Memory B cell (primary cell): ENCODE measurements around the gene C19orf18.
"Not testable (repeated sequence)": the region's sequence is repeated elsewhere in the genome, so short reads cannot be mapped to it uniquely, and the experiment has no call there.

Source experiments
- ATAC-seq: fragments of 150-1000 bp; cut with Tn5 transposase; 2 replicates; pipeline ENCODE4 v1.10.0; 2021; ENCODE audit warnings: low read depth, mild to moderate bottlenecking, moderate library complexity
- DNase-seq, 2 donors: peaks; one replicate each; pipeline ENCODE4 v3.0.0; 2022; ENCODE audit warnings: low spot score in 2 of 2
- H3K27ac Mint-ChIP-seq: one replicate; pipeline ENCODE4 v1.8.0; 2022; ENCODE audit warnings: mild to moderate bottlenecking, moderate library complexity, mixed read lengths
- H3K27me3 Mint-ChIP-seq: one replicate; pipeline ENCODE4 v1.8.0; 2022; ENCODE audit warnings: mixed read lengths
- H3K36me3 Mint-ChIP-seq: one replicate; pipeline ENCODE4 v1.8.0; 2022; ENCODE audit warnings: mild to moderate bottlenecking, mixed read lengths
- H3K4me1 Mint-ChIP-seq: one replicate; pipeline ENCODE4 v1.8.0; 2022; ENCODE audit warnings: mixed read lengths
- H3K4me3 Mint-ChIP-seq: one replicate; pipeline ENCODE4 v1.8.0; 2022; ENCODE audit warnings: mild to moderate bottlenecking, moderate library complexity, mixed read lengths
- H3K9me3 Mint-ChIP-seq: one replicate; pipeline ENCODE4 v1.8.0; 2022; ENCODE audit warnings: mixed read lengths

Gene C19orf18

DNA sequence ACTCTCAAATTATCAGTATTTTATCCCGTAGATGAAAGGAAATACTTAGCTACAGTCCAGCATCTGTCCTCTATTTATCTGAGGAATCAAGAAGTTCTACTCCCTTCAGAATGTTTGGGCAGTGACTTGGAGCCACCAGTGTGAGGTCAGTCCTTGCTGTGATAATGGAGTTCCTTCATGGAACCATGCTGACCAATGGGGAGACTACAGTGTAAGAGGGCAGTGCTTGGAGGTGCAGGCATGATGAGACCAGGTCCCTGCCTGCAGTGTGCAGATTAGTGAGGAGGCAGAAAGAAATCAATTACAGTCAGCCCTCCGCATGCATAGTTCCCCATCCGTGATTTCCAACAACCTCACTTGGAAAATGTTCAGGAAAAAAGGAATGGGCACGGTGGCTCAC is at the start of gene C19orf18:
Gene C19orf18, minus strand, starts transcription at position 101 of the 400 bp plus-strand sequence. CDS start 102 bp downstream, outside the sequence.
- Mint-ChIP-seq H3K27me3 (no peaks in the 10 kb centered on the region), H3K4me3 (no peak within 1 kb of the TSS), H3K36me3 (peaks cover 50% of the 10 kb centered on the region), H3K9me3 (peaks cover 20% of the 10 kb centered on the region), H3K27ac (no peak within 1 kb of the TSS), H3K4me1 (no peaks in the 10 kb centered on the region)
- ATAC-seq (no peak), DNase-seq (no peak)

DNA sequence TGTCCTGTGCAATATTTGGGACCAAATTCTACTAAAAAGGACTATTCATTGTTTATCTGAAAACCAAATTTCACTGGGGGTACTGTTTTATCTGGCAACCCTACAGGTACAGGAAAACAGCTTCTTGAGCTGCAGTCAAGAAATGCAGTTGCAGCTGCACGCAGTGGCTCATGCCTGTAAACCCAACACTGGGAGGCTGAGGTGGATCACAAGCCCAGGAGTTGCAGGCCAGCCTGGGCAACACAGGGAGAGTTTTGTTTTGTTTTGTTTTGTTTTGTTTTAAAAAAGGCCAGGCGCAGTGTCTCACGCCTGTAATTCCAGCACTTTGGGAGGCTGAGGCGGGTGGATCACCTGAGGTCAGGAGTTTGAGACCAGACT is 47.9 kb upstream of the C19orf18 start:
- Mint-ChIP-seq H3K27me3 (peaks cover 3% of the 10 kb centered on the region), H3K9me3 (peaks cover 9% of the 10 kb centered on the region), H3K4me3 (no peak overlapping the region), H3K27ac (no peak overlapping the region), H3K36me3 (peaks cover 3% of the 10 kb centered on the region), H3K4me1 (no peaks in the 10 kb centered on the region)
- DNase-seq = no peak
- ATAC-seq = no peak

DNA sequence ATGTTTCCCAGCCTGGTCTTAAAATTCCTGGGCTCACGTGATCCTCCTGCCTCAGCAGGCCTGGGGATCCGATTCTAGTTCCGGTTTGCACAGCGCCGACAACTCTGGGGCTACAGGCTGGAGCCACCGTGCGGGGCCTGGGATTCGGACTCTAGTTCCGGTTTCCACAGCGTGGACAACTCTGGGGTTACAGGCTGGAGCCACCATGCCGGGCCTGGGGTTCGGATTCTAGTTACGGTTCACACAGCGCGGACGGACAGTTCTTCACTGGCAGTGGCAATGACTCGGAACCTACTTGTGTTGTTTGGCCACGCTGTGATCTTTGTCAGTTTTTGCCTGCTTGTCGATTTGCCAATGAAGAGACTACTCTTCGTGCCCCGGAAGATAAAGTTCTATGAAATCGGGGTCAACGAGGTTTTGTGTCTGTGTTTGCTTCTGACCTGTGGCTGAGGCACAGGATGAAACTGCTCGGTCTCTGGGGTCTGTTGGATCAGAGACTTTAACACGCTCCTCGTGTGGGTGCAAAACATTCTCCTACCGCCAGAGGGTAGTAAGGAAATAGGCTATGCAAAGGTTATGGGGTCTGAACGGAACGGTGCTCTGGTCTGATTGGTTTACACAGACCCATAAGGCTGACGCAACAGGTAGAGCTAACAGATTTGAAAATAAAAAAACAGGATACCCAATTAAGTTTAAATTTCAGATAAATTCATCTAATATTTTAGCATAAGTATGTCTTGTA is 47.4 kb upstream of the C19orf18 start:
- Mint-ChIP-seq H3K36me3 (peaks cover 3% of the 10 kb centered on the region), H3K4me1 (no peaks in the 10 kb centered on the region), H3K4me3 (no peak overlapping the region), H3K9me3 (peaks cover 9% of the 10 kb centered on the region), H3K27me3 (peaks cover 3% of the 10 kb centered on the region), H3K27ac (no peak overlapping the region)
- ATAC-seq = peak; percentile 78
- peak in 1 of 2 donors; percentile 30 for DNase-seq

DNA sequence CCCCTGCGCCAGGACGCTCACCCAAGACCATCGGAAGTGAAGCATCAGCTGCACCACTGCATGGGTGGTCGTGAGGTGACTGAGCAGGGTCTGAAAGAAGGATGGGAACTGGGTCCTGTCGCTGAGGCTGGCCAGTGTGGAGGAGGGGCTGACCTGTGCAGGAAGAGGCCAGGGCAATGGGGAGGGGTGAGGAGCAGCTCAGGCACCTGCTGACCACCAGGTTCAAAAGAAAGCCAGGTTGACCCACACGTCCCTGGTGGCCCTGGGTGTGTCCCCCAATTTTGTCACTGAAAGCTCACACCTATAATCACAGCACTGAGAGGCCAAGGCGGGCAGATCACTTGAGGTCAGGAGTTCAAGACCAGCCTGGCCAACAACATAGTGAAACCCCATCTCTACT is 45.8 kb upstream of the C19orf18 start:
- Mint-ChIP-seq H3K4me1 (no peaks in the 10 kb centered on the region), H3K36me3 (peaks cover 3% of the 10 kb centered on the region), H3K9me3 (peaks cover 11% of the 10 kb centered on the region), H3K4me3 (no peak overlapping the region), H3K27ac (no peak overlapping the region), H3K27me3 (peaks cover 3% of the 10 kb centered on the region)
- DNase-seq (no peak), ATAC-seq (no peak)

DNA sequence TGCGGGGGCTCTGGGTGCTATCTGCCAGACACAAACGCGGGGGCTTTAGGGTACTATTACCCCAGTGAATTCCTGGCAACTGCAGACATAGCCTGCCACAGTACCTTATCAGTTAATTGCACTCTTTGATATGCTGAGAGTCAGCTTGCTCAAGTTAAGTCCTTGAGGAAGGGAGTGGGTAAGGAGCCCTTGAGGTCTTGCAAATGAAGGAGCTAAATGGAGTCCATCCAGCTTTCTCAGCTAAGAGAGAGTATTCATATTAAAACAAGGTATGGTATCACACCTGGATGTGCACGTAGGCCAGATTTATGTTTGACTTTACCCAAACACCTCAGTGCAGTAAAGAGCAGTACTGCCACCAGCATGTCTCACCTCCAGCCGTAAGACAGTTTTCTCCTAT is 39.8 kb upstream of the C19orf18 start:
- ATAC-seq (no peak), DNase-seq (no peak)
- H3K9me3 Mint-ChIP-seq = peaks cover 10% of the 10 kb centered on the region
- H3K27me3 Mint-ChIP-seq = no peaks in the 10 kb centered on the region
- H3K36me3 Mint-ChIP-seq = peaks cover 7% of the 10 kb centered on the region
- no peak overlapping the region for H3K4me3 Mint-ChIP-seq
- no peak overlapping the region for H3K27ac Mint-ChIP-seq
- no peaks in the 10 kb centered on the region for H3K4me1 Mint-ChIP-seq

DNA sequence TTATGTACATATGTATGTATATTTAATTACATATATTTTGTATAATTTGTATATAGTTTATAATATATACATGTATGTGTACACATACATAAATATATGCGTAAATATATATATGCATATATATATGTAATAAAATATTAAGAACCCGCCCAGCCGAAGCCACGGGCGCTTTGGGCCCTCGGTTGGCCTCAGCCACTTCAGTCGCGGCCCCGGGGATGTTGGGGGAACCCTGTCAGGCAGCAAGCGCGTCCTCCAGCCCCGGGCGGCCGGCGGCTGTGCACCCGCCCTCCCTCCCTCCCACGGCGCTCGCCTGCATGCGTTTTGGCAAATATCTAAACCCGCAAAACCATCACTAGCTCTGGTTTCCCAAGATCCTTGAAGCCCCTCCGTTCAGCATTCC is 36.2 kb upstream of the C19orf18 start:
- H3K36me3 Mint-ChIP-seq = peaks cover 27% of the 10 kb centered on the region
- H3K27ac Mint-ChIP-seq = no peak overlapping the region
- H3K27me3 Mint-ChIP-seq = no peaks in the 10 kb centered on the region
- H3K9me3 Mint-ChIP-seq = peaks cover 17% of the 10 kb centered on the region
- DNase-seq (no peak), ATAC-seq (no peak)
- H3K4me1 Mint-ChIP-seq = no peaks in the 10 kb centered on the region
- H3K4me3 Mint-ChIP-seq = no peak overlapping the region

DNA sequence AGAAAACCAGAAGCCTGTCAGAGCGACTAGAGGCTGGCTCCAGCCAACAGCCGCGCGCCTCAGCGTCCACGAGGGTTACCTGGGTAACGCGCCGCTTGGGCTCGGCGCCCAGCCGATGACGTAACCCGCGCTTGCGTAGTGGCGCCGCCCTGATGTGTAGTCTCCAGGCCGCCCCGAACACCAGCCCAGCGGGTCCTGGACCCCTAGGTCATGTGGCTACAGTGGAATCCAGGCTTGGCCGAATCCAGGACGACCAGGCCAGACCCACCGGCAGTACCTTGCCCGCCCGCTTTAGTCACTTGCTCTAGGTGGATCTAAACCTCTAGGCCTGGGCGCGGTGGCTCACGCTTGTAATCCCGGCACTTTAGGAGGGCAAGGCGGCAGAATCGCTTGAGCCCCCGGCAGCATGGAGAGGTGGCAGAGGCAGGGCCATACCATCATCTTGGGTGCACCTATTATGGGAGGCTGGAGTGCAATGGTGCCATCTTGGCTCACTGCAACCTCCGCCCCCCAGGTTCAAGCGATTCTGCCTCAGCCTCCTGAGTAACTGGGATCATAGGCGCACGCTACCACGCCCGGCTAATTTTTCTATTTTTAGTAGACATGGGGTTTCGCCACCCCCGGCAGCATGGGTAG is 35.5 kb upstream of the C19orf18 start:
- Mint-ChIP-seq H3K9me3 (peaks cover 18% of the 10 kb centered on the region), H3K36me3 (peaks cover 33% of the 10 kb centered on the region), H3K27ac (no peak overlapping the region), H3K4me3 (peak overlapping the region; percentile 71), H3K4me1 (peaks cover under 1% of the 10 kb centered on the region), H3K27me3 (no peaks in the 10 kb centered on the region)
- ATAC-seq (peak; percentile 96), DNase-seq (peak; percentile 43 to 50)

DNA sequence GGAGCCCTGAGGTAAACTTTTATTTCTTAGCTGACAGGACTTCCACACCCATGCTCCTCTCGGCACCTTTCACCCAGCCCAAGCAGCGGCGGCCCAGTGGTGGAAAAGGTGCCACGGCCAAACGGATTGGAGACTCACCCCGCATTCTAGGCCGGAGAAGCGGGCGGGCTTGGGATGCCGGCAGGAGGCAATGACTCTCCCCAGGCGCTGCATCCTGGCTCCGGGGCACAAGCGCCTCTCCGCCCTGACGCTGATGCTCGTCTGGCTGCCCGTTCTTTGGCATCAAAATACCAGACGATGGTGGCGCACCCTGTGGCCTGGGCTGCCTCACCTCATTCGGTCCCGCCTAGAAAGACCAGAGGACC is 34.9 kb upstream of the C19orf18 start:
- Mint-ChIP-seq H3K36me3 (peaks cover 38% of the 10 kb centered on the region), H3K4me3 (peak overlapping the region; percentile 5), H3K4me1 (peaks cover 4% of the 10 kb centered on the region), H3K9me3 (peaks cover 23% of the 10 kb centered on the region), H3K27ac (no peak overlapping the region), H3K27me3 (no peaks in the 10 kb centered on the region)
- no peak for ATAC-seq
- no peak for DNase-seq

DNA sequence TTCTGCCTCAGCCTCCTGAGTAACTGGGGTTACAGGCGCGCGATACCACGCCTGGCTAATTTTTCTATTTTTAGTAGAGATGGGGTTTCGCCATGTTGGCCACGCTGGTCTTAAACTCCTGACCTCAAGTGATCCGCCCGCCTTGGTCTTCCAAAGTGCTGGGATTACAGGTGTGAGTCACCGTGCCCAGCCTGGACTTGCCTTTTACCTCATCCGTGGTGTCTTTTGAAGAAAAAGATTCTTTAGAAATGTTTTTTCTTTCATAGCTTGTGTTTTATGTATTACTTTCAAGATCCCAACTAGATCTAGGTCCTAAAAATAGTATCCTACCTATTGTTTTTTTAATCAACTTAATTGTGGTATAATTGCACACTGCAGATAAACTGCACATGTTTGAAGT is 34.5 kb upstream of the C19orf18 start:
- not testable (repeated sequence) for H3K27me3 Mint-ChIP-seq, DNase-seq, H3K27ac Mint-ChIP-seq, H3K4me3 Mint-ChIP-seq, H3K4me1 Mint-ChIP-seq, ATAC-seq
- Mint-ChIP-seq H3K36me3 (peaks cover 42% of the 10 kb centered on the region), H3K9me3 (peaks cover 27% of the 10 kb centered on the region)

DNA sequence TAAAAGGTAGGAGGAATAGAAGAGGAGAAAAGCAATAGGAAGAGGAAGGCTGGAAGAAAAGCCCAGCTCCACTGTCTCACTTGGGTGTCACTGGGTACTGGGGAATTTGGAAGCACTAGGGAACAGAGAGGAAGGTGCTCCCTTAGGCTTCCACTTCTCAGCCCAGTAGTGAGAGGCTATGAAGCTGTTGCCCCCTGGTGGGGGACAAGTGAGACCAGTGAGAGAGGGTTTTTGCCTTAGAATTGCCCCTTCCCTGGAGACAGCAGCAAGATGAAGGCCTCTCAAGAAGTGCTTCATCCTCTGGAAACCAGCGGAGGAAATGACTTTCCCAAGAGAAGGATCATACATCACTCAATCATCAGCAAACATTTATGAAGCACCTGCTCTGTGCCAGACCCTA is 33.0 kb upstream of the C19orf18 start:
- Mint-ChIP-seq H3K27me3 (no peaks in the 10 kb centered on the region), H3K4me3 (no peak overlapping the region), H3K4me1 (peaks cover 11% of the 10 kb centered on the region), H3K27ac (no peak overlapping the region), H3K9me3 (peaks cover 27% of the 10 kb centered on the region), H3K36me3 (peaks cover 45% of the 10 kb centered on the region)
- ATAC-seq = no peak
- DNase-seq = no peak

DNA sequence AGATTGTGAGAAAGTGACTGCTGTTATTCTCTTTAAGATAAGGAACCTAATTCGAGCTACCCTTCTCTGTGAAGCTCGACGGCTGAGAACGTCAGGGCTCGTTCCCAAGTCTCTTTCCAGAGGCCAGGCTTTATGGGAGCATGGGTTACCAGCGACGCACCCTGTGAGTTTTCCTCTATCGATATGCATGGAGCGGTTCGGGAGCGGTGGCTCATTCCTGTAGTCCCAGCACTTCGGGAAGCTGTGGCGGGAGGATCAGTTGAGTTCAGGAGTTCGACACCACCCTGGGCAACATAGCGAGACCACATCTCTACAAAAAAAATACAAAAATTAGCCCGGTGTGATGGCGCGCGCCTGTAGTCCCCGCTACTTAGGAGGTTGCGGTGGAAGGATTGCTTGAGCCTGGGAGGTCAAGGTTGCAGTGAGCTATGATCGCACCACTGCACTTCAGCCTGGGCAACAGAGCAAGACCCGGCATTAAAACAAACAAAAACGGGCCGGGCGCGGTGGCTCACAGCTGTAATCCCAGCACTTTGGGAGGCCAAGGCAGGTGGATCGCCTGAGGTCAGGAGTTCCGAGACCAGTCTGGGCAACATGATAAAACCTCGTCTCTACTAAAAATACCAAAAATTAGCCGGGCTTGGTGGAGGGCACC is 29.0 kb upstream of the C19orf18 start:
- Mint-ChIP-seq H3K27ac (peak overlapping the region; percentile 91), H3K9me3 (peaks cover 27% of the 10 kb centered on the region), H3K36me3 (peaks cover 71% of the 10 kb centered on the region)

DNA sequence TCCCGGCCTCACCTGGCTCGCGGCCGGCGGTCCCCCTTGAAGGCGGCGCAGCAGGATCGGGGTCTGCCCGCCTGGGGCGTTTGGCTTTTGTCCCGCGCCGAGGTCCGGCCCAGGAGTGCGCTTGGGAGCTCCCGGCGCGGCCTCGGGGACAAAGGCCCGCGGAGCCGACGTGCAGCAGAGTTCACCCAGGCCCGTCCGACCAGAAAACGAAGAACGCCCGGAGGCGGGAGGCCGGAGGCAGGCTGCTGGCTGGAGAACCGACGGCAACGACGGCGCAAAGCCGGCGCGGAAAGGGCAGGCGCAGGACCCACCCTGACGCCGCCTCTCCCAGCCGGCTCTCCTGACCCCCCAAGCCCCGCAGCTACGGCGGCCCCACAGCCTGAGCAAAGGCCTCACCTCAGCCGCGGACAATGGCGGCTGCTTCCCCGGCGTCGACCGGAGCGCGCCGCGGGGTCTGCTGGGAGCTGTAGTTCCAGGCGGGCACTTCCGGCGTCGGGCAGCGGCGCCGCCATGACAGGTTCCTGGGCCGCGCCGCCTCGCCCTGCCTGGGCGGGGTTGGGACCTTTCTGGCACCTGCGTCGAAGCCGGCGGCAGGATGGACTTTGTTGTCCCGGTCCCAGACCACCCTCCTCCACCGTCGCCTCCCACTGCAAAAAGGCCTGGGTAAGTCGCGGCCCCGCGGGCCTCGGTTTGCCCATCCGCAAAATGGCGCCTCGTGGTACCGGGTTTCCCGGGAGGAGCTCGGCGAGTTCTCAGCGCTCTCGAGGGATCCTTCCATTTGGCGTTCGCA is 28.2 kb upstream of the C19orf18 start, which contains the start of gene ZNF606:
Gene ZNF606, minus strand, starts transcription at position 437 of the 790 bp plus-strand sequence. CDS start 1,501 bp downstream, outside the sequence.
- H3K36me3 Mint-ChIP-seq = peaks cover 72% of the 10 kb centered on the region
- H3K4me3 Mint-ChIP-seq = peak within 1 kb of the TSS; percentile 86
- no peaks in the 10 kb centered on the region for H3K27me3 Mint-ChIP-seq
- peaks cover 22% of the 10 kb centered on the region for H3K9me3 Mint-ChIP-seq
- DNase-seq (peak; percentile 82 to 84), ATAC-seq (peak; percentile 97)
- H3K27ac Mint-ChIP-seq = peak within 1 kb of the TSS; percentile 91
- peaks cover 20% of the 10 kb centered on the region for H3K4me1 Mint-ChIP-seq

More for the DNA sequence above, 29.0 kb upstream of the C19orf18 start:
- H3K4me3 Mint-ChIP-seq = peak overlapping the region; percentile 86
- no peak for ATAC-seq
- no peak for DNase-seq
- peaks cover 20% of the 10 kb centered on the region for H3K4me1 Mint-ChIP-seq
- no peaks in the 10 kb centered on the region for H3K27me3 Mint-ChIP-seq

DNA sequence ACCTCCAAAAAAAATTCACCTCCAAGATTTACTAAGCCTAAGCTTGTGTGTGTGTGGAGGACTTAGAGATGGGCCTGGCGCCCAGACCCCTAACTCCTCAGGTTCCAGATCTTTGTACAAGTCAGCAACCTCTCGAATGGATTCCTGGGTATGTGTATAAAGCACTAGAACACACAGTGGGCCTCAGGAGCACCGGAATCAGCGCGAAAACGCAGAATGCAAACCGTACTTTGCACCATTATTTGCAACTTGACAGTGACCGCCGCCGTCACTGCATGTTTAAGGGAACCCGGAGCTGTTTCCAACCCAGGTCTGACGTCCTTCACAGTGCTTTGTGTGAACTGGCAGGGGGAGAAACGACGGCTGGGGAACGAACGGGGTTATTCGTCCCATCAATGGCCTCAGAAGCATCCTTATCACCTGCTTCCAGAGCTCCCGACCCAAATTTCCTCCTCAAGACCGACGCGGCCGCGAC is 27.6 kb upstream of the C19orf18 start:
- peak; percentile 2 for ATAC-seq
- H3K9me3 Mint-ChIP-seq = peaks cover 19% of the 10 kb centered on the region
- H3K4me3 Mint-ChIP-seq = peak overlapping the region; percentile 86
- DNase-seq = no peak
- peaks cover 72% of the 10 kb centered on the region for H3K36me3 Mint-ChIP-seq
- peak overlapping the region; percentile 91 for H3K27ac Mint-ChIP-seq
- H3K27me3 Mint-ChIP-seq = no peaks in the 10 kb centered on the region
- H3K4me1 Mint-ChIP-seq = peaks cover 20% of the 10 kb centered on the region
